CD4-positive, alpha-beta T cell treated with Interleukin-4 for 4 hours (primary cell): Measurements from ENCODE around the gene MPDU1.
"Not testable (repeated sequence)": the region's sequence is repeated elsewhere in the genome, so short reads cannot be mapped to it uniquely, and the experiment has no call there.

Experiments
- DNase-seq: peaks from one replicate; pipeline ENCODE4 v3.0.0-alpha.2; 2020

MPDU1 gene

GRCh38 chr17:7582396-7583252 lies 1.0 kb upstream of the MPDU1 start:
- no peak for DNase-seq

GRCh38 chr17:7586673-7587419 lies 3.2 kb downstream of the MPDU1 start:
- DNase-seq, result no peak

GRCh38 chr17:7587420-7588151 lies 3.9 kb downstream of the MPDU1 start:
- DNase-seq, result no peak

GRCh38 chr17:7588553-7589203 lies 5.0 kb downstream of the MPDU1 start:
- no peak for DNase-seq

GRCh38 chr17:7589204-7589868 lies 5.7 kb downstream of the MPDU1 start:
- peak; percentile 59 for DNase-seq

GRCh38 chr17:7589891-7590691 lies 6.4 kb downstream of the MPDU1 start, which contains the start of gene SOX15:
SOX15 (minus strand) TSS chr17:7590094; CDS start chr17:7589676, 418 bp downstream.
- DNase-seq, result no peak

- no peak for DNase-seq
These were observed 7.1 kb downstream of the MPDU1 start for GRCh38 chr17:7590743-7591142.

- no peak for DNase-seq
These were observed 7.9 kb downstream of the MPDU1 start for GRCh38 chr17:7591596-7591995.

GRCh38 chr17:7592422-7593021 lies 8.9 kb downstream of the MPDU1 start:
- no peak for DNase-seq

GRCh38 chr17:7593296-7593695 lies 9.6 kb downstream of the MPDU1 start:
- no peak for DNase-seq

- DNase-seq, result not testable (repeated sequence)
These were observed 13.9 kb downstream of the MPDU1 start for GRCh38 chr17:7597561-7597960.

GRCh38 chr17:7606280-7606679 lies 22.6 kb downstream of the MPDU1 start:
- no peak for DNase-seq

- no peak for DNase-seq
These were observed 27.0 kb downstream of the MPDU1 start for GRCh38 chr17:7610641-7611040.

- no peak for DNase-seq
These were observed 28.1 kb downstream of the MPDU1 start for GRCh38 chr17:7611635-7612293.

GRCh38 chr17:7612294-7612640 lies 28.6 kb downstream of the MPDU1 start:
- no peak for DNase-seq

- no peak for DNase-seq
These were observed 30.2 kb downstream of the MPDU1 start for GRCh38 chr17:7613769-7614424.

GRCh38 chr17:7614425-7615264 lies 31.0 kb downstream of the MPDU1 start, which contains the start of gene FXR2:
FXR2 (minus strand) TSS chr17:7614897; CDS start chr17:7614532, 365 bp downstream.
- DNase-seq, result peak; percentile 100

- no peak for DNase-seq
These were observed 31.7 kb downstream of the MPDU1 start for GRCh38 chr17:7615265-7615747.

GRCh38 chr17:7618608-7619007 lies 35.0 kb downstream of the MPDU1 start:
- DNase-seq, result no peak
